Neural progenitor cell (in vitro differentiated cells): ENCODE measurements around the gene MCUB. TPM values are rescaled to one million over a fixed set of nuclear protein-coding genes. Genes with fewer than 3 reads are reported as not detected.

Experiments used
- DNase-seq: peaks from one replicate; pipeline ENCODE4 v3.0.0-alpha.2; 2016; ENCODE audit warnings: low spot score
- H2AFZ ChIP-seq: fragments of 200-600 bp; sonication (generic); replicated peaks from 2 replicates; pipeline ENCODE4 v1.6.1; 2016; ENCODE audit warnings: antibody characterized with exemption
- H3F3A ChIP-seq: fragments of 200-600 bp; sonication (generic); 2 replicates; pipeline ENCODE4 v1.6.1; 2016; ENCODE audit warnings: antibody characterized with exemption, low read depth
- H3K27ac ChIP-seq: fragments of 200-600 bp; sonication (generic); 2 replicates; pipeline ENCODE4 v1.5.1; 2016; ENCODE audit warnings: mild to moderate bottlenecking
- H3K27me3 ChIP-seq: fragments of 200-600 bp; sonication (generic); 2 replicates; pipeline ENCODE4 v1.6.1; 2016; ENCODE audit warnings: mild to moderate bottlenecking, moderate library complexity
- H3K36me3 ChIP-seq: fragments of 200-600 bp; sonication (generic); 2 replicates; pipeline ENCODE4 v1.5.1; 2016
- H3K4me1 ChIP-seq: fragments of 200-600 bp; sonication (generic); 2 replicates; pipeline ENCODE4 v1.6.1; 2016; ENCODE audit warnings: mixed run types
- H3K4me2 ChIP-seq: fragments of 200-600 bp; sonication (generic); 2 replicates; pipeline ENCODE4 v1.6.1; 2016
- H3K4me3 ChIP-seq: fragments of 200-600 bp; sonication (generic); 2 replicates; pipeline ENCODE4 v1.5.1; 2016
- H3K79me2 ChIP-seq: fragments of 200-600 bp; sonication (generic); 2 replicates; pipeline ENCODE4 v1.6.1; 2016; ENCODE audit warnings: low read depth
- H3K9ac ChIP-seq: fragments of 200-600 bp; sonication (generic); 2 replicates; pipeline ENCODE4 v1.6.1; 2016
- H3K9me3 ChIP-seq: fragments of 200-600 bp; sonication (generic); 2 replicates; pipeline ENCODE4 v1.5.1; 2016; ENCODE audit warnings: low read depth
- H4K20me1 ChIP-seq: fragments of 200-600 bp; sonication (generic); 2 replicates; pipeline ENCODE4 v1.6.1; 2016; ENCODE audit warnings: low read depth
- H3K27ac Mint-ChIP-seq: 3 replicates; pipeline ENCODE4 v1.8.0; 2021; ENCODE audit warnings: mixed read lengths
- H3K27me3 Mint-ChIP-seq: 2 replicates; pipeline ENCODE4 v1.8.0; 2022; ENCODE audit warnings: low read depth, mild to moderate bottlenecking, inconsistent platforms, moderate library complexity, mixed read lengths; ENCODE audit not compliant: insufficient read depth
- H3K36me3 Mint-ChIP-seq: 3 replicates; pipeline ENCODE4 v1.8.0; 2021; ENCODE audit warnings: mixed read lengths
- H3K4me1 Mint-ChIP-seq: 3 replicates; pipeline ENCODE4 v1.8.0; 2021; ENCODE audit warnings: mixed read lengths
- H3K4me3 Mint-ChIP-seq: 3 replicates; pipeline ENCODE4 v1.8.0; 2021; ENCODE audit warnings: mild to moderate bottlenecking, moderate library complexity, mixed read lengths
- H3K9me3 Mint-ChIP-seq: 3 replicates; pipeline ENCODE4 v1.8.0; 2020; ENCODE audit warnings: mixed read lengths
- CTCF ChIP-seq: fragments of 200-600 bp; sonication (generic); IDR thresholded peaks from 2 replicates; pipeline ENCODE4 v1.5.1; 2017; ENCODE audit warnings: antibody characterized with exemption, mild to moderate bottlenecking
- EZH2 ChIP-seq: fragments of 200-600 bp; sonication (generic); IDR thresholded peaks from 2 replicates; pipeline ENCODE4 v1.6.1; 2017; ENCODE audit warnings: antibody characterized with exemption, mild to moderate bottlenecking, moderate library complexity
- EZH2phosphoT487 ChIP-seq: fragments of 200-600 bp; sonication (generic); IDR thresholded peaks from 2 replicates; pipeline ENCODE4 v1.6.1; 2017; ENCODE audit warnings: antibody characterized with exemption
- total RNA-seq: library from RNA; depleted of rRNA; stranded (reverse); fragments of >200 nt; gene quantifications from 2 replicates; pipeline ENCODE4 v1.2.3, GENCODE V29; 2015; ENCODE audit warnings: low replicate concordance

MCUB gene
- total RNA-seq, 1 donor from 2014 or later = 30.5 TPM

GRCh38 chr4:109532182-109532581, 27.9 kb upstream of the MCUB start:
- H3K9me3 Mint-ChIP-seq = no peaks in the 10 kb centered on the region
- Histone ChIP-seq H3K27ac (no peak overlapping the region), H4K20me1 (no peaks in the 10 kb centered on the region), H3K9me3 (no peaks in the 10 kb centered on the region), H2AFZ (no peak overlapping the region), H3K4me2 (no peak overlapping the region), H3K27me3 (no peaks in the 10 kb centered on the region), H3F3A (no peaks in the 10 kb centered on the region), H3K4me3 (no peak overlapping the region), H3K4me1 (no peaks in the 10 kb centered on the region), H3K36me3 (peaks cover 69% of the 10 kb centered on the region), H3K79me2 (no peaks in the 10 kb centered on the region), H3K9ac (no peak overlapping the region)
- DNase-seq = no peak
- H3K4me3 Mint-ChIP-seq = no peak overlapping the region
- H3K36me3 Mint-ChIP-seq = peaks cover 39% of the 10 kb centered on the region
- no peaks in the 10 kb centered on the region for H3K27me3 Mint-ChIP-seq
- TF ChIP-seq EZH2phosphoT487 = no peak
- no peak for TF ChIP-seq CTCF
- no peak for TF ChIP-seq EZH2
- H3K27ac Mint-ChIP-seq = no peak overlapping the region
- H3K4me1 Mint-ChIP-seq = no peaks in the 10 kb centered on the region

DNA sequence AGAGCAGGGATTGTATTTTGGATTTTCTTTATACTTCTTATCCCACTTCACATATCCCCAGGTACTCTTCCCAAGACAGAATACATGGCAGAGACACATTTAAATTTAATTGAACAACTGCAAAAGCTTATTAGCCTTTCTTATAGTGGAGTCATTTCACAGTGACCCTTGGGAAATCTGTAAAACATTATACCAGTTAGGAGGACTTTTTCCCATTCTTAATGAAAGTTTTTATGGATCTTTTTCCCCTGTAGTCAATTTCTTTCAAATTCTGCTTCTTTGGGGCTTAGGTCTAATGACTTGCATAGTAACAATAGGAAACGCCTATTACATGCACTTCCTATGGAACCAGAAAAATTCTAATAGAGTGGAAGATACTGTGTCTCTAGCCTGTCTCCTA, 14.6 kb upstream of the MCUB start:
- H4K20me1 ChIP-seq = no peaks in the 10 kb centered on the region
- no peak overlapping the region for H3K27ac Mint-ChIP-seq
- no peaks in the 10 kb centered on the region for H3K27me3 Mint-ChIP-seq

DNA sequence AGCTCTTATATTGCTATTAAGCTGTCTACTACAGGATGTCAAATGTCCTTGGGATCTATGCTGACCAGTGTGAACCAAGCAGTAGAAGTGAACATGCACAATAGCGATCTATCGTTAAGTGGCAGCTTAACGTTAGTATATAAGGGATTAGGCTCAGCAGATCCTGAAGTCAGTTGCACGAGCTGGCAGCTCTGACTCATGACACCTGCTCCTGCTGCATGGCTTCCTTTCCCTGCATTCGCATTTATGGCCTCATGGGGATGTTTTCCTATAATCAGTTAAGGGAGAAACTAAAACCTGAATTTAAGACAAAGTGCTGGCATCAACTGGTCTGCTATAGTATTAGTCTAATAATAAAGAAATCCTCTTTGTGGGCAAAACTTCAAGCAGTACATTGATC, 12.7 kb upstream of the MCUB start:
- Histone ChIP-seq H3K9ac (no peak overlapping the region), H3K27me3 (no peaks in the 10 kb centered on the region), H4K20me1 (no peaks in the 10 kb centered on the region), H3K4me1 (no peaks in the 10 kb centered on the region), H3F3A (no peaks in the 10 kb centered on the region), H3K4me2 (no peak overlapping the region), H3K4me3 (no peak overlapping the region), H3K79me2 (no peaks in the 10 kb centered on the region), H2AFZ (no peak overlapping the region), H3K36me3 (no peaks in the 10 kb centered on the region), H3K9me3 (no peaks in the 10 kb centered on the region), H3K27ac (no peak overlapping the region)
- no peak for TF ChIP-seq EZH2phosphoT487
- no peak for TF ChIP-seq EZH2
- no peak for TF ChIP-seq CTCF
- Mint-ChIP-seq H3K27me3 (no peaks in the 10 kb centered on the region), H3K27ac (no peak overlapping the region), H3K4me3 (no peak overlapping the region), H3K9me3 (no peaks in the 10 kb centered on the region), H3K36me3 (peaks cover 8% of the 10 kb centered on the region), H3K4me1 (no peaks in the 10 kb centered on the region)
- DNase-seq = peak; percentile 6

More for the DNA sequence above, 14.6 kb upstream of the MCUB start:
- Mint-ChIP-seq H3K9me3 (no peaks in the 10 kb centered on the region), H3K36me3 (peaks cover 11% of the 10 kb centered on the region), H3K4me1 (no peaks in the 10 kb centered on the region), H3K4me3 (no peak overlapping the region)
- Histone ChIP-seq H3F3A (no peaks in the 10 kb centered on the region), H3K27me3 (no peaks in the 10 kb centered on the region), H3K36me3 (no peaks in the 10 kb centered on the region), H2AFZ (no peak overlapping the region), H3K27ac (no peak overlapping the region), H3K4me1 (no peaks in the 10 kb centered on the region), H3K9me3 (no peaks in the 10 kb centered on the region), H3K4me3 (no peak overlapping the region), H3K79me2 (no peaks in the 10 kb centered on the region), H3K4me2 (no peak overlapping the region), H3K9ac (no peak overlapping the region)
- DNase-seq = no peak
- TF ChIP-seq EZH2phosphoT487 (no peak), EZH2 (no peak), CTCF (no peak)

DNA sequence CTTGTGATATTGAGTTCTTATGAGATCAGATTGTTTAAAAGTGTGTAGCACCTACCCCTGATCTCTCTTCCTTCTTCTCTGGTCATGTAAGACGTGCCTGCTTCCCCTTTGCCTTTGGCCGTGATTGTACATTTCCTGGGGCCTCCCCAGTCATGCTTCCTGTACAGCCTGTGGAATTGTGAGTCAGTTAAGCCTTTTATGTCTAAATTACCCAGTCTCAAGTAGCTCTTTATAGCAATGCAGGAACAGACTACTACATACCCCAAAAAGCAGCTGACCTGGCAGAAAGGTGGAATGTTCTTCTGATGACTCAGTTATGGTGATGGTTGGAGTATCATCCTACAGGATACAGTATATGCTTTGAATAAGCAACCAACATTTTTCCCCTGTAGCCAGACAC, 11.4 kb upstream of the MCUB start:
- Histone ChIP-seq H4K20me1 (no peaks in the 10 kb centered on the region), H2AFZ (no peak overlapping the region), H3K36me3 (no peaks in the 10 kb centered on the region), H3K9ac (no peak overlapping the region), H3K27ac (no peak overlapping the region), H3F3A (no peaks in the 10 kb centered on the region), H3K27me3 (no peaks in the 10 kb centered on the region), H3K4me2 (no peak overlapping the region), H3K4me3 (no peak overlapping the region), H3K9me3 (no peaks in the 10 kb centered on the region), H3K79me2 (no peaks in the 10 kb centered on the region), H3K4me1 (no peaks in the 10 kb centered on the region)
- Mint-ChIP-seq H3K27ac (no peak overlapping the region), H3K4me3 (no peak overlapping the region), H3K4me1 (no peaks in the 10 kb centered on the region), H3K27me3 (no peaks in the 10 kb centered on the region), H3K9me3 (no peaks in the 10 kb centered on the region), H3K36me3 (peaks cover 3% of the 10 kb centered on the region)
- no peak for TF ChIP-seq EZH2
- TF ChIP-seq CTCF = no peak
- no peak for TF ChIP-seq EZH2phosphoT487
- no peak for DNase-seq
